ENCODE measurements around the gene PNPLA1. TPM values are rescaled to one million over a fixed set of nuclear protein-coding genes. Genes with fewer than 3 reads are reported as not detected.

Gene PNPLA1
- total and polyA plus RNA-seq, 10 of the 15 experiments (the other 5 are each of a cell fraction or from before 2014, with no cell fraction given), result 0.04 TPM; not detected in 9

DNA sequence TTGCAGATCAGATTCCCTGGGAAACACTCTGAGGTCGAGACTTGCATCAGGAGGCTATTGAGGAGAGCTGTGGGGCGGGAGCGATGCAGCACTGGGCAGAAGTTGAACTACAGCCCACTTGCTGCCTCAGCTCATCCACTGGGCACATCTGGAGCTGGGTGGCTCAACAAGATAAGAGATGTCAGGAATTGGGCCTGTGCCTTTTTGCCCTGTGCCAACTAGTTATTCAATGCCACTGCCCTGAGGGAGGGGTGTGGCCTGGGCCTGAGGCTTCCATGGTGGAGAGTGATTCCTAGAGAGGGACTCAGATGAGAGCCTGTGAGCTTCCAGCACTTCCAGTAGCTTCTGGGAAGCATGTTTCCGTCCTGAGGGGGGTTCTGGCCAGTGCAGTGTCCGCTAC, 40.6 kb upstream of the PNPLA1 start (continued):
- no peak for TF ChIP-seq RAD51 (IDR thresholded peaks at IDR 0.05)
- TF ChIP-seq, protein P1, sequence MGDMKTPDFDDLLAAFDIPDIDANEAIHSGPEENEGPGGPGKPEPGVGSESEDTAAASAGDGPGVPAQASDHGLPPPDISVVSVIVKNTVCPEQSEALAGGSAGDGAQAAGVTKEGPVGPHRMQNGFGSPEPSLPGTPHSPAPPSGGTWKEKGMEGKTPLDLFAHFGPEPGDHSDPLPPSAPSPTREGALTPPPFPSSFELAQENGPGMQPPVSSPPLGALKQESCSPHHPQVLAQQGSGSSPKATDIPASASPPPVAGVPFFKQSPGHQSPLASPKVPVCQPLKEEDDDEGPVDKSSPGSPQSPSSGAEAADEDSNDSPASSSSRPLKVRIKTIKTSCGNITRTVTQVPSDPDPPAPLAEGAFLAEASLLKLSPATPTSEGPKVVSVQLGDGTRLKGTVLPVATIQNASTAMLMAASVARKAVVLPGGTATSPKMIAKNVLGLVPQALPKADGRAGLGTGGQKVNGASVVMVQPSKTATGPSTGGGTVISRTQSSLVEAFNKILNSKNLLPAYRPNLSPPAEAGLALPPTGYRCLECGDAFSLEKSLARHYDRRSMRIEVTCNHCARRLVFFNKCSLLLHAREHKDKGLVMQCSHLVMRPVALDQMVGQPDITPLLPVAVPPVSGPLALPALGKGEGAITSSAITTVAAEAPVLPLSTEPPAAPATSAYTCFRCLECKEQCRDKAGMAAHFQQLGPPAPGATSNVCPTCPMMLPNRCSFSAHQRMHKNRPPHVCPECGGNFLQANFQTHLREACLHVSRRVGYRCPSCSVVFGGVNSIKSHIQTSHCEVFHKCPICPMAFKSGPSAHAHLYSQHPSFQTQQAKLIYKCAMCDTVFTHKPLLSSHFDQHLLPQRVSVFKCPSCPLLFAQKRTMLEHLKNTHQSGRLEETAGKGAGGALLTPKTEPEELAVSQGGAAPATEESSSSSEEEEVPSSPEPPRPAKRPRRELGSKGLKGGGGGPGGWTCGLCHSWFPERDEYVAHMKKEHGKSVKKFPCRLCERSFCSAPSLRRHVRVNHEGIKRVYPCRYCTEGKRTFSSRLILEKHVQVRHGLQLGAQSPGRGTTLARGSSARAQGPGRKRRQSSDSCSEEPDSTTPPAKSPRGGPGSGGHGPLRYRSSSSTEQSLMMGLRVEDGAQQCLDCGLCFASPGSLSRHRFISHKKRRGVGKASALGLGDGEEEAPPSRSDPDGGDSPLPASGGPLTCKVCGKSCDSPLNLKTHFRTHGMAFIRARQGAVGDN (IDR thresholded peaks at IDR 0.05), result no peak
- no peak for TF ChIP-seq NR2C1 (IDR thresholded peaks at IDR 0.05)
- TF ChIP-seq, protein P2, sequence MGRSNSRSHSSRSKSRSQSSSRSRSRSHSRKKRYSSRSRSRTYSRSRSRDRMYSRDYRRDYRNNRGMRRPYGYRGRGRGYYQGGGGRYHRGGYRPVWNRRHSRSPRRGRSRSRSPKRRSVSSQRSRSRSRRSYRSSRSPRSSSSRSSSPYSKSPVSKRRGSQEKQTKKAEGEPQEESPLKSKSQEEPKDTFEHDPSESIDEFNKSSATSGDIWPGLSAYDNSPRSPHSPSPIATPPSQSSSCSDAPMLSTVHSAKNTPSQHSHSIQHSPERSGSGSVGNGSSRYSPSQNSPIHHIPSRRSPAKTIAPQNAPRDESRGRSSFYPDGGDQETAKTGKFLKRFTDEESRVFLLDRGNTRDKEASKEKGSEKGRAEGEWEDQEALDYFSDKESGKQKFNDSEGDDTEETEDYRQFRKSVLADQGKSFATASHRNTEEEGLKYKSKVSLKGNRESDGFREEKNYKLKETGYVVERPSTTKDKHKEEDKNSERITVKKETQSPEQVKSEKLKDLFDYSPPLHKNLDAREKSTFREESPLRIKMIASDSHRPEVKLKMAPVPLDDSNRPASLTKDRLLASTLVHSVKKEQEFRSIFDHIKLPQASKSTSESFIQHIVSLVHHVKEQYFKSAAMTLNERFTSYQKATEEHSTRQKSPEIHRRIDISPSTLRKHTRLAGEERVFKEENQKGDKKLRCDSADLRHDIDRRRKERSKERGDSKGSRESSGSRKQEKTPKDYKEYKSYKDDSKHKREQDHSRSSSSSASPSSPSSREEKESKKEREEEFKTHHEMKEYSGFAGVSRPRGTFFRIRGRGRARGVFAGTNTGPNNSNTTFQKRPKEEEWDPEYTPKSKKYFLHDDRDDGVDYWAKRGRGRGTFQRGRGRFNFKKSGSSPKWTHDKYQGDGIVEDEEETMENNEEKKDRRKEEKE (IDR thresholded peaks at IDR 0.05), result no peak

DNA sequence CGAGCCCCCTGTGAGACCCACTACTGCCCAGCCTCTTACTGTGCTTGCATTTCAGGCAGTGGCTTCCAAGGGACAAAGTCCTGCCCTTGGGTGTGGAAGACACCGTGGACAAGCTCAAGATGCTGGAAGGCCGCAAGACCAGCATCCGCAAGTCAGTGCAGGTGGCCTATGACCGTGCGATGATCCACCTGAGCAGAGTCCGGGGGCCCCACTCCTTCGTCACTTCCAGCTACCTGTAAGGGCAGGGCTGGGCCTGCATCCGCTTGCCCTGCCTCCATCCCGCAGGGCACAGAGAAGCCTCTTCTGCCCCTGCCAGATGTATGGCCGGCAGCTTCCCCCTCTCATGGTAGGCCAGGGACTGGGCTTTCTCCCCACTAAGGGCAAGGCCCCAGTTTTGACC, 39.5 kb upstream of the PNPLA1 start:
- H3K4me2 ChIP-seq (ENCODE audit: control insufficient read depth, insufficient read depth), result no peak overlapping the region
- H3K27ac ChIP-seq (ENCODE audit: control insufficient read depth, insufficient read depth), result no peak overlapping the region
- ATAC-seq (no peak), DNase-seq (ENCODE audit: low read depth, low spot score) (no peak), FAIRE-seq (no peak)
- H4K20me1 ChIP-seq (ENCODE audit: control insufficient read depth, insufficient read depth), result no peaks in the 10 kb centered on the region
- H2AFZ ChIP-seq (ENCODE audit: control insufficient read depth, low read depth, low read length), result no peak overlapping the region
- in situ Hi-C loops (cut with MboI), result no loop called here
- no peak overlapping the region for H3K4me3 ChIP-seq
- no peaks in the 10 kb centered on the region for H3K27me3 ChIP-seq (replicated peaks in 1 of 2; ENCODE audit: control insufficient read depth in 2 of 2, insufficient read depth in 2 of 2, low read length in 1 of 2)
- H3K4me1 ChIP-seq (ENCODE audit: control insufficient read depth, insufficient read depth, low read length), result no peaks in the 10 kb centered on the region
- BruUV-seq (replicated peaks), result no TSS peak
- POLR2A ChIA-PET, result no interaction called here
- H3K79me2 ChIP-seq (ENCODE audit: control insufficient read depth, insufficient read depth, low read length), result no peaks in the 10 kb centered on the region
- RAD21 ChIA-PET (ENCODE audit: unreplicated experiment), result no interaction called here
- 87% methylated on average over 11 of the region's 11 CpGs for WGBS (ENCODE audit: insufficient coverage, insufficient replicate concordance, low lambda C conversion rate, missing lambda C conversion rate)
- no peak overlapping the region for H3K9ac ChIP-seq (ENCODE audit: control insufficient read depth, insufficient read depth, low read length)
- H3K36me3 ChIP-seq (ENCODE audit: control insufficient read depth in 2 of 2, insufficient read depth in 2 of 2, low read length in 1 of 2), result peaks cover 9 to 13% of the 10 kb centered on the region in 2 experiments; a peak in 3 of 4 replicates
- SMC1A ChIA-PET (ENCODE audit: uncharacterized antibody, unreplicated experiment), result no interaction called here
- no peaks in the 10 kb centered on the region for H3K9me3 ChIP-seq (replicated peaks; ENCODE audit: control insufficient read depth, insufficient read depth, low read length)
- intact Hi-C loops (cut with micrococcal nuclease; ENCODE audit: unreplicated experiment), result no loop called here
- CTCF ChIA-PET, result no interaction called here
- TF ChIP-seq WRNIP1 (IDR thresholded peaks at IDR 0.05; ENCODE audit: borderline replicate concordance, low read depth, low read length) (no peak), MEF2A (IDR thresholded peaks at IDR 0.05; ENCODE audit: insufficient read depth, low read depth, low read length) (no peak), TCF12 (IDR thresholded peaks at IDR 0.05; ENCODE audit: low read depth, low read length) (no peak), SREBF2 (IDR thresholded peaks at IDR 0.05; ENCODE audit: low read length) (no peak), MEF2B (IDR thresholded peaks at IDR 0.05; ENCODE audit: partially characterized antibody, poor library complexity, severe bottlenecking) (no peak), SPI1 (IDR thresholded peaks at IDR 0.05; ENCODE audit: borderline replicate concordance, insufficient read depth, low read depth, low read length) (no peak), BACH1 (IDR thresholded peaks at IDR 0.05; ENCODE audit: borderline replicate concordance) (no peak)
- TF ChIP-seq, protein P3, sequence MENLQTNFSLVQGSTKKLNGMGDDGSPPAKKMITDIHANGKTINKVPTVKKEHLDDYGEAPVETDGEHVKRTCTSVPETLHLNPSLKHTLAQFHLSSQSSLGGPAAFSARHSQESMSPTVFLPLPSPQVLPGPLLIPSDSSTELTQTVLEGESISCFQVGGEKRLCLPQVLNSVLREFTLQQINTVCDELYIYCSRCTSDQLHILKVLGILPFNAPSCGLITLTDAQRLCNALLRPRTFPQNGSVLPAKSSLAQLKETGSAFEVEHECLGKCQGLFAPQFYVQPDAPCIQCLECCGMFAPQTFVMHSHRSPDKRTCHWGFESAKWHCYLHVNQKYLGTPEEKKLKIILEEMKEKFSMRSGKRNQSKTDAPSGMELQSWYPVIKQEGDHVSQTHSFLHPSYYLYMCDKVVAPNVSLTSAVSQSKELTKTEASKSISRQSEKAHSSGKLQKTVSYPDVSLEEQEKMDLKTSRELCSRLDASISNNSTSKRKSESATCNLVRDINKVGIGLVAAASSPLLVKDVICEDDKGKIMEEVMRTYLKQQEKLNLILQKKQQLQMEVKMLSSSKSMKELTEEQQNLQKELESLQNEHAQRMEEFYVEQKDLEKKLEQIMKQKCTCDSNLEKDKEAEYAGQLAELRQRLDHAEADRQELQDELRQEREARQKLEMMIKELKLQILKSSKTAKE (IDR thresholded peaks at IDR 0.05; ENCODE audit: low read depth, poor library complexity, severe bottlenecking), result no peak
